Measurements from ENCODE around the gene TOMM70. TPM values are rescaled to one million over a fixed set of nuclear protein-coding genes. Genes with fewer than 3 reads are reported as not detected.

TOMM70 gene
- total and polyA plus RNA-seq, 2 of the 8 experiments (the other 6 are each of a cell fraction or from before 2014, with no cell fraction given), result 10.9 to 52.1 TPM

GRCh38 chr3:100443690-100444089 is 42.8 kb upstream of the TOMM70 start:
- POLR2A ChIA-PET (ENCODE audit: partially characterized antibody), result no interaction called here
- no peaks in the 10 kb centered on the region for H3K23me2 ChIP-seq (ENCODE audit: low read depth, low read length)
- H3K18ac ChIP-seq (ENCODE audit: extremely low read depth, low read length), result no peak overlapping the region
- no peak overlapping the region for H3K14ac ChIP-seq (ENCODE audit: insufficient read length)
- H2AFZ ChIP-seq (ENCODE audit: low read length), result no peak overlapping the region
- H3K9me3 ChIP-seq (ENCODE audit: insufficient read depth in 2 of 2, low read depth in 1 of 2, low read length in 1 of 2), result peaks cover 4 to 24% of the 10 kb centered on the region in 2 experiments
- DNase-seq (ENCODE audit: low read depth in 1 of 2, low spot score in 2 of 2), result no peak
- H2BK20ac ChIP-seq (ENCODE audit: low read length), result no peak overlapping the region
- H3K56ac ChIP-seq (replicated peaks; ENCODE audit: insufficient read length, low read depth, low read length), result no peak overlapping the region
- H3K36me3 ChIP-seq (ENCODE audit: control insufficient read depth in 2 of 4, insufficient read depth in 4 of 4, low read length in 3 of 4), result peaks cover 0 to 3% (median 1%) of the 10 kb centered on the region in 4 experiments; a peak in 3 of 8 replicates
- no peak overlapping the region for H3K23ac ChIP-seq (ENCODE audit: insufficient read length)
- no peak overlapping the region for H4K91ac ChIP-seq (replicated peaks; ENCODE audit: insufficient read length, low read length)
- H3K4me2 ChIP-seq (ENCODE audit: insufficient read depth in 1 of 2, low read depth in 2 of 2, low read length in 2 of 2), result no peak overlapping the region
- no peak overlapping the region for H2AK5ac ChIP-seq (ENCODE audit: low read depth, low read length)
- no peak overlapping the region for H3K9ac ChIP-seq (replicated peaks in 1 of 4; ENCODE audit: extremely low read depth in 1 of 4, low read depth in 3 of 4, low read length in 3 of 4)
- no peak overlapping the region for H4K8ac ChIP-seq (ENCODE audit: extremely low read depth, insufficient read depth, low read length)
- H3K4me1 ChIP-seq (replicated peaks in 1 of 4; ENCODE audit: control insufficient read depth in 3 of 4, insufficient read depth in 4 of 4, low read length in 3 of 4), result no peaks in the 10 kb centered on the region
- no peak overlapping the region for H4K5ac ChIP-seq (ENCODE audit: insufficient read length, low read depth, low read length)
- CTCF ChIA-PET (ENCODE audit: partially characterized antibody), result no interaction called here
- H3K79me1 ChIP-seq (ENCODE audit: low read depth, low read length), result no peaks in the 10 kb centered on the region; the same call in 1 of the 2 replicates
- no peaks in the 10 kb centered on the region for H3K79me2 ChIP-seq (ENCODE audit: control insufficient read depth in 1 of 2, insufficient read depth in 2 of 2, low read length in 2 of 2)
- H2BK12ac ChIP-seq (ENCODE audit: low read depth, low read length), result no peak overlapping the region
- H2BK120ac ChIP-seq (replicated peaks; ENCODE audit: low read depth, low read length), result no peak overlapping the region
- H2BK15ac ChIP-seq (ENCODE audit: low read length), result no peak overlapping the region
- no peak overlapping the region for H3K27ac ChIP-seq (ENCODE audit: low read depth, low read length)
- no peak overlapping the region for H3K4me3 ChIP-seq (ENCODE audit: extremely low read depth in 1 of 4, insufficient read depth in 2 of 4, low read depth in 3 of 4, low read length in 4 of 4)
- H3K27me3 ChIP-seq (replicated peaks in 1 of 4; ENCODE audit: control insufficient read depth in 3 of 4, extremely low read depth in 1 of 4, insufficient read depth in 3 of 4, low read length in 3 of 4), result no peaks in the 10 kb centered on the region
- H2BK5ac ChIP-seq (ENCODE audit: low read depth, low read length), result no peak overlapping the region
- no peak for FAIRE-seq
- H3K4ac ChIP-seq (replicated peaks; ENCODE audit: insufficient read length, low read depth, low read length), result no peak overlapping the region
- H4K20me1 ChIP-seq (replicated peaks in 1 of 2; ENCODE audit: control insufficient read depth in 1 of 2, insufficient read depth in 2 of 2, low read length in 2 of 2), result no peaks in the 10 kb centered on the region
- no peak for TF ChIP-seq NANOG (IDR thresholded peaks at IDR 0.05; ENCODE audit: insufficient read depth, low read depth, low read length, poor library complexity, severe bottlenecking)
- no peak for TF ChIP-seq SIX5 (IDR thresholded peaks at IDR 0.05; ENCODE audit: low read depth, low read length)
- no peak for TF ChIP-seq TAF1 (IDR thresholded peaks at IDR 0.05; ENCODE audit: low read depth, low read length)

All from H1 (cell line).